HG03097 (cell line): ENCODE results near the gene MRAS.

ENCODE experiments used
- ATAC-seq: cut with Tn5 transposase; IDR thresholded peaks from one replicate; pipeline ENCODE4 v1.9.1; 2021; ENCODE audit not compliant: unreplicated experiment, low FRiP score

The MRAS gene

GRCh38 chr3:138338811-138339210 lies 9.6 kb upstream of the MRAS start:
- ATAC-seq: no peak

- no peak for ATAC-seq
These were observed 7.9 kb upstream of the MRAS start for GRCh38 chr3:138340511-138340910.

GRCh38 chr3:138344754-138345153 lies 3.6 kb upstream of the MRAS start:
- no peak for ATAC-seq

GRCh38 chr3:138348754-138349739 lies 668 bp downstream of the MRAS start:
- ATAC-seq: no peak

GRCh38 chr3:138349926-138350665 lies 1.7 kb downstream of the MRAS start:
- no peak for ATAC-seq

- no peak for ATAC-seq
These were observed 2.8 kb downstream of the MRAS start for GRCh38 chr3:138351151-138351550.

DNA sequence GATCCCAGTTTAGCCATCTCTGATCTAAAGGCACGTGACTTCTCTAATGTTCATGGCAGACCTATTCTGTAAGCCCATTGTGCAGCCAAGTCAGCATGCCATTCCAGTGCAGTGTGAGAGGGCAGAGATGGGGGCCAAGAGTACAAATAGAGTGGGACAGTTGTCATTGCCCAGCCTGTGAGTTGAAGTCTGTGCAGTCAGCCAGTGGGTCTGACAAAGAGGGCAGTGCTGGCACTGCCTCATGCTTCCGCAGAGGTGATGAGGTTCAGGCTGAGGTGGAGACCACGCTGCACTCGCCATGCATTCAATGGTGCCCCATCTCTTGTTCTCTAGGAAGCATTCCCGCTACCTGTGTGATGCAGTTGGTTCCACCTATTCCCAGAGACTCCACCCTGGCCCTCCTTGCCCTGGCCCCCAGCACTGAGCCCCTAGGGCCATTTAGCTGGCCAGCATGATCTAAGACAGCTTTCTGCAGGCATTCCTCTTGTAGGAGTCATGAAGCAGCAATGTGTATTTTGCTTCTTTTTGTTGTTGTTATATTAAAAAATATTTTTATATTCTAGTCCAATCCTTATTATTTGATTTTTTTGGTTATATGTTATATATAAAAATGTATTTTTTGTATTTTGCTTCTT lies 3.7 kb downstream of the MRAS start:
- ATAC-seq: no peak

DNA sequence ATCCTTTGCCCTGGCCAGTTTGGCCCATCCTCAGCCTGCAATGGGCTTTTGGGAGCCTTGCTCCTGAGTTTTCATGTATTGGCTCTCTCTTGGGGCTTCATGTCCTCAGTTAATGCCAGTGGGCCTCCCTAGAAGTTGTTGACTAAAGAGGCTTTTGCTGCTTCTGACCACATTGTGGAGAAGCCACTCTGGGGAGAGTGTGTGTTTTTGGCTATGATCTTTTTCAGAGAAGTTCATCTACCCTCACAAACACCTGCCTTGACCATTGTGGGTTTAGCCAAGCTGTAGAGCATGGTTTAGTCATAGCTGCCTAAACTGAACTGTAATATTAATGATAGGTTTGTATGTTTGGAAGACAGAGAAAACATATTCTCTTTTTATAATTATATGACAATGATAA lies 6.0 kb downstream of the MRAS start:
- ATAC-seq: no peak

DNA sequence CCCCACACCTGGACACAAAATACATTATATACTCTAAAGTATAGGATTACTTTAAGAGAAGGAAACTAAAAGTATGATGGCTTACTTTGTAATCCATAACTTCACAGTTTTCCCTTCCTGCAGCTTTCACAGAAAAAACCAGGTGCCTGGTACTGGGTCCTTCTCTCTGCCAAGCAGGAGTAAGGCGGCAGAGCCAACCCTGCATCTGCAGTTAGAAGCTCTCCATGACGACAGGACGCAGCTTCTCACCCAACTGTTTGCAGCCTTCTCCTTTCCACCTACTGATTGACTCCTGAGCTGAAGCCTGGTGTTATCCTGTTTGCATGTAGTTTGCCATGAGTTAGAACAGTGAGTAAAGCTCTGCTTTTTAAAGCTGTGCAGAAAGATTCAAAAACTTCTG lies 6.7 kb downstream of the MRAS start:
- no peak for ATAC-seq

GRCh38 chr3:138356730-138357405 lies 8.5 kb downstream of the MRAS start:
- ATAC-seq: no peak

DNA sequence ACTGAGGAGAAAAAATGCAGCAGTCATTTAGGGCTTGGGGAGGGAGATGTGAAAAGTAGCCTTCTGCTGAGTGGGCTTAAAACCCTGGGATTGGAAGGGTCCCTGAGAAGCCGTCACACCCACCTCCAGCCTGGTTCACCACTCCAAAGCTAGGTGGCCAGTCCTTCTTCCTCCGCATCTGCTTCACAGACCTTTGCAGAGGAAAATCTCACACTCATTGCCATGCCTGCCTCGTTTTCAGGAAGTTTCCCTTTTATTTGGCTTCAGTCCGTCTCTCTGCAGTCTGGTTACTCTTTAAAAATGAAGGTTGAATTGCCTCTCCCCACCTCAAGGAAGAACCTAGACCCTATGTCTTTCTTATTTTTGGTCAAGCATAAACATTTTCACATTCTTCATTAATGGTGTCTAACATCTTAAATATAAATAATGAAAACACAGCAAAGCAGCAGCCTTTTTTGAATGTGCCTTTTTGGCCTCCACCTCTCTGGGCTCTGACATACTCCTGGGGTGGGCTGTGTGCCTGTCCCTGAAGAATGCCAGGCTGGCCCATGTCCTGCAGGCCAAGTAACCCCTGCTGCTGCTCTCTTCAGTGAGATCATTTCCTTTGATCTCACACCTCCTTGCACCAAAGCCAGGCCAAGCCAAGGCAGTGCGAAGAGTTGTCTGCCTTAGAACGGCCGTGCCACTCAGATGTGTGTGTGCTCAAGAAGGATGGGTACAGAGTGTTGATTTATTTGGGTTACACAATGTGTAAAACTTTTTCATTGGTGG lies 11.0 kb downstream of the MRAS start:
- no peak for ATAC-seq

DNA sequence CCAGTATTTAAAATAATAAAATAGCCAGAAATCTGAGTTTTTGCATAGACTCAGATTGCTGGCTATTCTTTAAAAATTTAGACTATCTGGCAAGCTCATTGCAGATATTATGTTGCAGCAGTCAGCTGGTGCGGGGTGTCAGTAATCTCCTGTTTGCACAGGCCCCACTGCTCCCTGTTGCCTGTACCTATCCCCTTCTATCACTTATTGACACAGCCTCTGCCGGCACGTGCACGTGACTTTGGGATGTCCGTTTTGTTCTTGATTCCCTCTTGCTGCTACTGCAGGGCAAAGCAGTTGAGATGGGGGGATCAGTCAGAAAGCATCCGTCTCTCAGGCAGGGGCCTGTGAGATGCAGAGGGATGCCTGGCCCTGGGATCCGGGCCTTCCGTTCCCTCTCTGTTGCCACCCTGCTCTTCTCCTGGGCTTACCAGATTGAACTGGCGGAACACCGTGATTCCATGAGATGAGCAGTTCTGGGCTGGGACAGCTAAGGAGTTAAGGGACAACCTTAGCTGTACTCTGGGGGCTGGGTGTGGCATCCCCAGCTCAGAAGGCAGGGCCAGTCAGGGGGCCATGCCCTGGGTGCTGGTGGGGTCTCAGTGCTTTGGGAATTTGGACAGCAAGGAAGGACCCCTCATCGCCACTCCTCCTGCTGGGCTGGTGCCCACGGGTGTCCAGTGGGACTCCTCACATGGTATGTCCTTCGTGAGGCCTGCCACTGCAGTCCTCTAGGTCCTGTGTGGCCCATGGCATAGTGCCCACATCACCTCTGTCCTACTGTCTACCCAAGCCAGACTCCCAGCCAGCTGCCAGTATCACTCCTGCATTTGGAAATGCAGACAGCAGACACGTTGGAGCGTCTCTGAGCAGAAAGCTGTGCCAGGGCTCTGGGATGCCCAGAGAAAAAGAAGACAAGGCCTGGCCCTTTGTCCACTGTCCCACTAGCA lies 11.8 kb downstream of the MRAS start:
- no peak for ATAC-seq

- ATAC-seq: no peak
These were observed 12.6 kb downstream of the MRAS start for GRCh38 chr3:138360869-138361525.

GRCh38 chr3:138361561-138361971 lies 13.2 kb downstream of the MRAS start:
- no peak for ATAC-seq

GRCh38 chr3:138362538-138362937 lies 14.2 kb downstream of the MRAS start:
- no peak for ATAC-seq

- no peak for ATAC-seq
These were observed 14.9 kb downstream of the MRAS start for GRCh38 chr3:138363322-138363721.

DNA sequence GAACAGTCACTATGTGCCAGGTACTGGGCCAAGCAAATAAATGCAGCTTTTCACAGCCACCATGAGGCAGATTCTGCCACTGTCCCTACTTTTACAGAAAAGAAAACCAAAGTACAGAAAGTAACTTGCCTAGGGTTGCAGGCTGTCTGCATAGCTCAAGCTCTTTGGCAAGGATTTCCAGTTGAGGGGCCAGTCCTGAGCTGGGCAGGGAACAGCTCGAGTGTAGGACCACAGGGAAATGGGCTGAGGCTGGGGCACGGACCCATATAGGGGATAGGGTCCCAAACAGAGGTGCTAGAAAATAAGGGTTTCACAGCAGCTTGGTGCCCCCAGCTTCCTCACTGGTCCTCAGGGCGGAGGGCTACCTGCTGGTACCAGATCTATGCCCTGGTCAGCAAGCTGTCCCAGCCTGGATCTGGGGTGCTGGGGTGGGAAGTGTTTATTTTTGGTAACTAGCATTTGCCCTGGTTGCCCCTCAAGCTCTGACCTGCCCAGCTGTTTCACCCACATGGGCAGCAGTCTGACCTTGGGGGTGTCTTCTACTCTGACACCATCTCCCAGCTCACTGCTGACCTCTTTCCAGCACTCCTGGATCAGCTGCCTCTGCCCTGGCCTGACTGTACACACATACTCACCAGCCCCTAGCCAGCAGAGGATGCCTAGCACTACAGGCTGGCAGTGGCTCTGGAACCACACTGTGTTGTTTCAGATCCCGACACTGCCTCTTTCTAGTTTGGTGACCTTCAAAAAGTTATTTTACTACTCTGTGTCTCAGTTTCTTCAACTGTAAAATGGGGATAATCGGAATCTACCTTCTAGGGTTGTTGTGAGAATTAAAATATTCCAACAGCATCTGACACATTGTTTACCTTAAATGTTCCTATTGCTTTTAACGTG lies 16.2 kb downstream of the MRAS start:
- no peak for ATAC-seq

- no peak for ATAC-seq
These were observed 16.8 kb downstream of the MRAS start for GRCh38 chr3:138365253-138365555.
